IMR-90 (cell line): ENCODE measurements around the gene NPBWR2. TPM values are rescaled to one million over a fixed set of nuclear protein-coding genes. Genes with fewer than 3 reads are reported as not detected.

ENCODE experiments used
- ATAC-seq: fragments of 200-7000 bp; cut with Tn5 transposase; 2 replicates; pipeline ENCODE4 v1.9.1; 2020; ENCODE audit warnings: low read depth, mild to moderate bottlenecking, moderate library complexity
- BruUV-seq: library from RNA; stranded (reverse); fragments of 400-500 nt; replicated peaks from 2 replicates; lab custom pipeline; 2021; lab: Mats Ljungman, UMichigan
- CTCF ChIA-PET: fragments of 300-600 bp; formaldehyde crosslinking; extraction: SDS; loops from one replicate; lab custom pipeline; 2021; ENCODE audit warnings: antibody characterized with exemption; lab: Yijun Ruan, JAX
- POLR2A ChIA-PET: fragments of 300-600 bp; sonication (Branson Sonifier 250); formaldehyde crosslinking; loops from one replicate; lab custom pipeline; 2022; ENCODE audit warnings: antibody characterized with exemption; ENCODE audit not compliant: unreplicated experiment; lab: Charles Lee
- DNase-seq: peaks from one replicate; pipeline ENCODE4 v3.0.0; 2013
- H2AFZ ChIP-seq: replicated peaks from 2 replicates; pipeline ENCODE3; 2013; ENCODE audit warnings: low read length, mild to moderate bottlenecking; ENCODE audit not compliant: poor library complexity
- H2AK5ac ChIP-seq: 2 replicates; pipeline ENCODE4 v1.6.1; 2013; ENCODE audit warnings: low read depth, low read length, inconsistent platforms
- H2AK9ac ChIP-seq: replicated peaks from 2 replicates; pipeline ENCODE3; 2013; ENCODE audit warnings: mild to moderate bottlenecking, low read depth, low read length, moderate library complexity; ENCODE audit not compliant: poor library complexity
- H2BK120ac ChIP-seq: 2 replicates; pipeline ENCODE4 v1.6.1; 2013; ENCODE audit warnings: low read depth, low read length, inconsistent platforms
- H2BK15ac ChIP-seq: 3 replicates; pipeline ENCODE4 v1.6.1; 2013; ENCODE audit warnings: low read depth, low read length, inconsistent platforms
- H2BK20ac ChIP-seq: 2 replicates; pipeline ENCODE4 v1.6.1; 2013; ENCODE audit warnings: low read depth, mild to moderate bottlenecking, inconsistent platforms, low read length, moderate library complexity
- H2BK5ac ChIP-seq: 2 replicates; pipeline ENCODE4 v1.6.1; 2013; ENCODE audit warnings: mild to moderate bottlenecking, low read depth, low read length, inconsistent platforms; ENCODE audit not compliant: poor library complexity, severe bottlenecking
- H3K14ac ChIP-seq: replicated peaks from 2 replicates; pipeline ENCODE4 v1.6.1; 2013; ENCODE audit warnings: low read depth, low read length, inconsistent platforms
- H3K18ac ChIP-seq: 2 replicates; pipeline ENCODE4 v1.6.1; 2013; ENCODE audit warnings: low read depth, low read length, control low read depth
- H3K23ac ChIP-seq: 2 replicates; pipeline ENCODE4 v1.6.1; 2013; ENCODE audit warnings: low read depth, low read length, inconsistent platforms
- H3K27ac ChIP-seq: 2 replicates; pipeline ENCODE4 v1.5.1; 2013; ENCODE audit warnings: mild to moderate bottlenecking, control low read depth, low read length; ENCODE audit not compliant: insufficient read depth
- H3K27me3 ChIP-seq: 2 replicates; pipeline ENCODE4 v1.6.1; 2013; ENCODE audit warnings: low read length; ENCODE audit not compliant: control insufficient read depth, insufficient read depth
- H3K36me3 ChIP-seq: 2 replicates; pipeline ENCODE4 v1.6.1; 2013; ENCODE audit warnings: low read length, mixed read lengths; ENCODE audit not compliant: control insufficient read depth, insufficient read depth
- H3K4ac ChIP-seq: 2 replicates; pipeline ENCODE4 v1.6.1; 2013; ENCODE audit warnings: low read depth, low read length, inconsistent platforms
- H3K4me1 ChIP-seq: 2 replicates; pipeline ENCODE4 v1.6.1; 2013; ENCODE audit warnings: low read length, mixed read lengths; ENCODE audit not compliant: control insufficient read depth, insufficient read depth
- H3K4me2 ChIP-seq: 2 replicates; pipeline ENCODE4 v1.6.1; 2013; ENCODE audit warnings: low read depth, mild to moderate bottlenecking, control low read depth, low read length, moderate library complexity
- H3K4me3 ChIP-seq: 2 replicates; pipeline ENCODE4 v1.5.1; 2013; ENCODE audit warnings: low read depth, mild to moderate bottlenecking, control low read depth, low read length, moderate library complexity; ENCODE audit not compliant: insufficient read depth
- H3K56ac ChIP-seq: 2 replicates; pipeline ENCODE4 v1.6.1; 2013; ENCODE audit warnings: low read length, inconsistent platforms; ENCODE audit not compliant: insufficient read depth; ENCODE audit errors: extremely low read depth
- H3K79me1 ChIP-seq, 2 experiments: 2 replicates each; pipeline ENCODE4 v1.6.1; 2013; ENCODE audit warnings: low read length in 2 of 2, inconsistent platforms in 1 of 2, low read depth in 1 of 2
- H3K9ac ChIP-seq: 2 replicates; pipeline ENCODE4 v1.6.1; 2013; ENCODE audit warnings: low read depth, low read length, control low read depth
- H3K9me1 ChIP-seq: 2 replicates; pipeline ENCODE4 v1.6.1; 2013; ENCODE audit warnings: low read length, inconsistent platforms; ENCODE audit not compliant: insufficient read depth
- H3K9me3 ChIP-seq: 2 replicates; pipeline ENCODE4 v1.6.1; 2013; ENCODE audit warnings: low read length; ENCODE audit not compliant: control insufficient read depth, insufficient read depth
- H4K20me1 ChIP-seq: 2 replicates; pipeline ENCODE4 v1.6.1; 2013; ENCODE audit warnings: low read length, inconsistent platforms; ENCODE audit not compliant: insufficient read depth
- H4K5ac ChIP-seq: 2 replicates; pipeline ENCODE4 v1.6.1; 2013; ENCODE audit warnings: mild to moderate bottlenecking, low read depth, low read length, control low read depth
- H4K8ac ChIP-seq, 2 experiments: 2 replicates each; pipeline ENCODE4 v1.6.1; 2013; ENCODE audit warnings: low read depth in 2 of 2, low read length in 2 of 2, control low read depth in 1 of 2, inconsistent platforms in 1 of 2
- H4K91ac ChIP-seq: 2 replicates; pipeline ENCODE4 v1.6.1; 2013; ENCODE audit warnings: low read depth, low read length, inconsistent platforms; ENCODE audit not compliant: insufficient read depth
- BHLHE40 ChIP-seq: fragments of 150-350 bp; IDR thresholded peaks from 2 replicates; pipeline ENCODE4 v1.6.1; 2016; ENCODE audit warnings: mild to moderate bottlenecking, low read depth, low read length
- CEBPB ChIP-seq: IDR thresholded peaks from 2 replicates; pipeline ENCODE4 v1.6.1; 2012; ENCODE audit warnings: low read depth, low read length, improper control_type of control experiment
- CHD1 ChIP-seq: IDR thresholded peaks from 2 replicates; pipeline ENCODE4 v1.6.1; 2012; ENCODE audit warnings: low read depth, low read length, improper control_type of control experiment
- CTCF ChIP-seq: conservative IDR thresholded peaks from 2 replicates; pipeline ENCODE4 v1.5.1; 2012; ENCODE audit warnings: mild to moderate bottlenecking, low read depth, low read length, improper control_type of control experiment
- ELK1 ChIP-seq: fragments of 150-350 bp; IDR thresholded peaks from 2 replicates; pipeline ENCODE4 v1.6.1; 2016; ENCODE audit warnings: low read depth, mild to moderate bottlenecking, low read length, moderate library complexity, borderline replicate concordance
- FOS ChIP-seq: fragments of 150-350 bp; IDR thresholded peaks from 2 replicates; pipeline ENCODE4 v1.6.1; 2016; ENCODE audit warnings: low read depth, low read length
- MAFK ChIP-seq: IDR thresholded peaks from 2 replicates; pipeline ENCODE4 v1.6.1; 2012; ENCODE audit warnings: low read depth, low read length, improper control_type of control experiment
- MAZ ChIP-seq: IDR thresholded peaks from 2 replicates; pipeline ENCODE4 v1.6.1; 2012; ENCODE audit warnings: low read depth, mild to moderate bottlenecking, low read length, improper control_type of control experiment, moderate library complexity, borderline replicate concordance
- NFE2L2 ChIP-seq: fragments of 150-350 bp; IDR thresholded peaks from 2 replicates; pipeline ENCODE4 v1.6.1; 2016; ENCODE audit warnings: low read depth, mild to moderate bottlenecking, low read length
- POLR2A ChIP-seq: IDR thresholded peaks from 2 replicates; pipeline ENCODE4 v1.6.1; 2012; ENCODE audit warnings: mild to moderate bottlenecking, low read depth, low read length
- RAD21 ChIP-seq: IDR thresholded peaks from 2 replicates; pipeline ENCODE4 v1.6.1; 2012; ENCODE audit warnings: low read length, improper control_type of control experiment
- RCOR1 ChIP-seq: IDR thresholded peaks from 2 replicates; pipeline ENCODE4 v1.6.1; 2012; ENCODE audit warnings: mild to moderate bottlenecking, low read length, improper control_type of control experiment; ENCODE audit not compliant: insufficient replicate concordance
- RFX5 ChIP-seq: IDR thresholded peaks from 2 replicates; pipeline ENCODE4 v1.8.0; 2012; ENCODE audit warnings: low read depth, mild to moderate bottlenecking, low read length, moderate library complexity
- USF2 ChIP-seq: fragments of 150-350 bp; IDR thresholded peaks from 2 replicates; pipeline ENCODE4 v1.6.1; 2017; ENCODE audit warnings: mild to moderate bottlenecking, antibody characterized with exemption, low read length, low read depth
- WGBS, 2 experiments: methylation state at CpG; one replicate each; pipeline versions ENCODE4 v1.1.5 to v1.1.7; 2013; ENCODE audit warnings: missing lambda C conversion rate in 2 of 2; ENCODE audit not compliant: insufficient read length in 1 of 2; ENCODE audit errors: extremely low coverage in 2 of 2; 5-methylcytosine and 5-hydroxymethylcytosine counted together
- dilution Hi-C: fragments of 300-500 bp; cut with HindIII; formaldehyde crosslinking; loops from one replicate; pipeline ENCODE4 v1.14.3; 2018; ENCODE audit warnings: low sequenced_read_pairs; ENCODE audit not compliant: unreplicated experiment
- in situ Hi-C: fragments of 300-500 bp; cut with MboI; formaldehyde crosslinking; loops from 3 replicates; pipeline ENCODE4 v1.14.3; 2019; ENCODE audit warnings: low sequenced_read_pairs, inconsistent platforms, mixed read lengths
- intact Hi-C: fragments of 100-400 bp; cut with micrococcal nuclease; formaldehyde crosslinking; loops from 2 replicates; pipeline ENCODE4 v1.10.0; 2022
- polyA plus RNA-seq, 3 experiments: library from polyadenylated mRNA; depleted of rRNA; stranded (reverse); fragments of >200 nt; gene quantifications; 2 replicates each; pipeline ENCODE4 v1.2.3, GENCODE V29; 2012; ENCODE audit warnings: low replicate concordance in 1 of 3
- total RNA-seq: library from RNA; depleted of rRNA; stranded (reverse); fragments of >200 nt; gene quantifications from 2 replicates; pipeline ENCODE4 v1.2.3, GENCODE V29; 2012

Gene NPBWR2
- total and polyA plus RNA-seq, 2 of the 4 experiments (the other 2 are of a cell fraction), result not detected

GRCh38 chr20:64140061-64140931 is 32.9 kb upstream of the NPBWR2 start:
- ATAC-seq (no peak), DNase-seq (no peak)
- TF ChIP-seq RFX5 (no peak), FOS (no peak), CEBPB (no peak), NFE2L2 (no peak), USF2 (no peak), POLR2A (no peak), CHD1 (no peak), RCOR1 (no peak), ELK1 (no peak), MAFK (no peak), BHLHE40 (no peak), MAZ (no peak), RAD21 (no peak), CTCF (no peak)
- Histone ChIP-seq H4K91ac (no peak overlapping the region), H3K9me3 (peaks cover 6% of the 10 kb centered on the region), H2BK120ac (no peak overlapping the region), H3K36me3 (no peaks in the 10 kb centered on the region), H2AK5ac (no peak overlapping the region), H3K4me2 (no peak overlapping the region), H3K4me3 (no peak overlapping the region), H3K27me3 (peaks cover 21% of the 10 kb centered on the region), H3K56ac (no peak overlapping the region), H4K8ac (no peak overlapping the region), H3K18ac (no peak overlapping the region), H4K5ac (no peak overlapping the region), H3K4me1 (no peaks in the 10 kb centered on the region), H3K9ac (no peak overlapping the region), H4K20me1 (no peaks in the 10 kb centered on the region), H3K27ac (no peak overlapping the region), H3K9me1 (no peaks in the 10 kb centered on the region), H3K4ac (no peak overlapping the region), H2BK5ac (no peak overlapping the region), H3K79me1 (no peaks in the 10 kb centered on the region), H2AFZ (no peak overlapping the region), H3K14ac (no peak overlapping the region), H3K23ac (no peak overlapping the region), H2AK9ac (no peak overlapping the region), H2BK20ac (no peak overlapping the region), H2BK15ac (no peak overlapping the region)
- no TSS peak for BruUV-seq
- dilution Hi-C loops, result no loop called here
- POLR2A ChIA-PET, result no interaction called here
- WGBS, 2 experiments, result 67% methylated on average over 2 of the region's 13 CpGs; no CpG with 5 or more reads in 1 of the 2 experiments
- CTCF ChIA-PET, result no interaction called here
- intact Hi-C loops, result no loop called here
- in situ Hi-C loops, result no loop called here
